HFF-Myc (cell line): ENCODE data around the gene CCDC110.

Source experiments
- DNase-seq: peaks from one replicate; pipeline ENCODE4 v3.0.0-alpha.2; 2011; ENCODE audit warnings: low read depth; ENCODE audit errors: extremely low read depth
- H3K4me3 ChIP-seq: replicated peaks from 2 replicates; pipeline ENCODE4 v1.5.1; 2011; ENCODE audit warnings: low read depth, mild to moderate bottlenecking, control low read depth, low read length
- TF ChIP-seq, protein P1 (sequence below): IDR thresholded peaks from 2 replicates; pipeline ENCODE4 v1.5.1; 2012; ENCODE audit warnings: mild to moderate bottlenecking, low read depth, low read length, control low read depth; ENCODE audit errors: missing control alignments

The CCDC110 gene

GRCh38 chr4:185473247-185473646 lies 1.7 kb upstream of the CCDC110 start:
- H3K4me3 ChIP-seq: no peak overlapping the region
- TF ChIP-seq, protein P1, sequence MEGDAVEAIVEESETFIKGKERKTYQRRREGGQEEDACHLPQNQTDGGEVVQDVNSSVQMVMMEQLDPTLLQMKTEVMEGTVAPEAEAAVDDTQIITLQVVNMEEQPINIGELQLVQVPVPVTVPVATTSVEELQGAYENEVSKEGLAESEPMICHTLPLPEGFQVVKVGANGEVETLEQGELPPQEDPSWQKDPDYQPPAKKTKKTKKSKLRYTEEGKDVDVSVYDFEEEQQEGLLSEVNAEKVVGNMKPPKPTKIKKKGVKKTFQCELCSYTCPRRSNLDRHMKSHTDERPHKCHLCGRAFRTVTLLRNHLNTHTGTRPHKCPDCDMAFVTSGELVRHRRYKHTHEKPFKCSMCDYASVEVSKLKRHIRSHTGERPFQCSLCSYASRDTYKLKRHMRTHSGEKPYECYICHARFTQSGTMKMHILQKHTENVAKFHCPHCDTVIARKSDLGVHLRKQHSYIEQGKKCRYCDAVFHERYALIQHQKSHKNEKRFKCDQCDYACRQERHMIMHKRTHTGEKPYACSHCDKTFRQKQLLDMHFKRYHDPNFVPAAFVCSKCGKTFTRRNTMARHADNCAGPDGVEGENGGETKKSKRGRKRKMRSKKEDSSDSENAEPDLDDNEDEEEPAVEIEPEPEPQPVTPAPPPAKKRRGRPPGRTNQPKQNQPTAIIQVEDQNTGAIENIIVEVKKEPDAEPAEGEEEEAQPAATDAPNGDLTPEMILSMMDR: no peak
- DNase-seq: no peak

- H3K4me3 ChIP-seq: peak overlapping the region; percentile 47
- no peak for DNase-seq
- TF ChIP-seq, protein P1: no peak
Measured at GRCh38 chr4:185472103-185472542, 590 bp upstream of the CCDC110 start.

GRCh38 chr4:185470501-185471195 lies 885 bp downstream of the CCDC110 start:
- peak overlapping the region; percentile 47 for H3K4me3 ChIP-seq
- TF ChIP-seq, protein P1: no peak
- DNase-seq: no peak

DNA sequence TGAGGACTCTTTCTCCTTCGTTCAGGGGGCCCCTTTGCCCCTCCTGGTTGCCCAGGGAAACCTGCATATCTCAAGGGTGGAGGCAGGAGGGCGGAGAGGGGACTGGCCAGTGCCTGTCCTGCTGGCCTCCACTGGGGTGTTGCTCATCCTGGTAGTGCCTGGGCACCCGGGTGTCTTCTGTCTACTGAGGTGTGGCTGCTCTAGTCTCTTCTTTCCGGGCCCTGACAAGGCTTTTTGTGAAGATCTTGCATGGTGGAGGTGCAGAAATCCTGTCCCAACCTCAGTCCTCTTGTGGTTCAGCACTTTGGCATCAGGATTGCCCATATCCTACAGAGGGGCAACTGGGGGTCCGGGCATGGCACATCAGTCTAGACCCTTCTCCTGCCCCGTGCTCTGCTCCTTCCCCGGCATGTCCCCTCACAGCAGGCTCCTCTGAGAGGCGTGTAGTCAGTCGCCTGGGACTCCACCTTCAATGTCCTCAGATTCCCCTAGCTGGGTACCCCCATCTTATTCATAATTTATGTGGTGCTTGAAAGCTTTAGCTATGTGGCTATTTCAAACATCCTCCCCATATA lies 1.9 kb downstream of the CCDC110 start:
- no peak for DNase-seq

DNA sequence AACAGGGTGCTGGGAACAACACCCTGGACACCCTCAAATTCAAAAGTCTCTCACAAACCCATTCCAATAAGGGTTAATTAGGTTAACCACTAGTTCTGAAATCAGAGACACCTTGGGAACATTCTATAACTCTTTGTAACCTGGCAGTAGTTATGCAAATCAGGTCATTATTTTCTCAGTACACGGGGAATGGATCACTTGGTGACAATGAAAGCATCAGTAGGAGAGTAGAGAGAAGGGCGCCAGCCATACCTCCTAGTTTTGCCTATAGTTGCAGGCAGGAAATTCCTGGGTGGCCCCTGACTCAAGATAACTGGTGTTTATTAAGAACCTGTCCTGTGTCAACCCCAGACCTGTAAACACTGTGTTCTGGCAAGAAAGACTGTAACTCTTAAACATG lies 2.5 kb downstream of the CCDC110 start:
- no peak for DNase-seq
- TF ChIP-seq, protein P1: no peak
- H3K4me3 ChIP-seq: no peak overlapping the region

More for the DNA sequence above, 1.9 kb downstream of the CCDC110 start:
- no peak overlapping the region for H3K4me3 ChIP-seq
- TF ChIP-seq, protein P1: no peak

DNA sequence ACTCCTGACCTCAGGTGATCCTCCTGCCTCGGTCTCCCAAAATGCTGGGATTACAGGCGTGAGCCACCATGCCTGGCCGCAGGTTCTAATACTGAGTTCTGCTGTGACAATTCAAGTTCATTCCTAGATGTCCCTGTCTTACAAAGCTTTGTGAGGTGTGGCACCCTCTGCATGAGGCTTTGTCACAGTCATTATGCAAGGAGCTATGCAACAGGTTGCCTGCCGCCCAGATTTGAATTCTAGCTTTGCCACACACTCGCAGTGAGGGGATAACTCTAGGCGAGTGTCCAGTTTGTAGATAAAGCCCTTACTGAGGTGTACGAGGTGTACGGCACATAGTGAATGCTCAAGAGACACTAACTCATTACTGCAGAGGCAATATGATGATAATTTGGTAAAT lies 3.5 kb downstream of the CCDC110 start:
- TF ChIP-seq, protein P1: no peak
- no peak for DNase-seq
- no peak overlapping the region for H3K4me3 ChIP-seq
